Fibroblast of skin of right quadriceps (primary cell): ENCODE measurements around the gene LDLRAD4.

ENCODE experiments used
- DNase-seq: peaks from one replicate; pipeline ENCODE4 v3.0.0-alpha.2; 2013

LDLRAD4 gene

DNA sequence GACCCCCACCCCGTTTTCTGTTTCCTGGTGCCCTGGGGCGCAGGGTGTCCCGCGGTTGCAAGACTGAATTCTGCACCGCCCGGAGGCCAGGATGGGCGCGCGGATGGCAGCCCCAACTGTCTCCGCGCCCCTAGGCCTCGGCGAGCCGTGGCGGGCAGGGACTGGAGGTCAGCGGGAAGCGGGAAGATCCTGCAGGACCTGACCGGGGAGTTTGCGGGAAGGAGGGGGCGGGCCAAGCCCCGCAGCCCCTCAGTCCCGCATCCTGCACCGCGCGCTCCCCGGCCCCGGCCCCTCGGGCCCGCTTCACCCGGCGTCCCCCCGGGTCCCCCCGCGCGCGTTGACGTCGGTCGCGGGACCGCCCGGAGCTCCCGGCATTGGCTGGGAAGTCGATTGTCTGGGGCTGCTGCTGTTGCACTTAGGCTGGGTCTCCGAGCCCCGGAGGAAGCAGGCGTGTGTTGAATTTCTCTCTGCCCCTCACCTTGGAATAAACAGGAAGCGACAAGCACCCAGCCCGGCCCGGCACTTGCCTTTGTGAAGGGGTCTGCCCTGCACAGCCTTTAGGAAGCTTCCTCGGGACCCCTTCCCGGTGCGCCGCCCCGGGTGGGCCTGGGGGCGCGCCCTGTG, at the start of gene LDLRAD4:
TSS of gene LDLRAD4 (plus strand) at position 393 of the 624 bp plus-strand sequence.
- DNase-seq = no peak

- no peak for DNase-seq
Measured at GRCh38 chr18:13173578-13174145, 44.9 kb upstream of the LDLRAD4 start.

GRCh38 chr18:13175266-13175665, 43.3 kb upstream of the LDLRAD4 start:
- DNase-seq = no peak

DNA sequence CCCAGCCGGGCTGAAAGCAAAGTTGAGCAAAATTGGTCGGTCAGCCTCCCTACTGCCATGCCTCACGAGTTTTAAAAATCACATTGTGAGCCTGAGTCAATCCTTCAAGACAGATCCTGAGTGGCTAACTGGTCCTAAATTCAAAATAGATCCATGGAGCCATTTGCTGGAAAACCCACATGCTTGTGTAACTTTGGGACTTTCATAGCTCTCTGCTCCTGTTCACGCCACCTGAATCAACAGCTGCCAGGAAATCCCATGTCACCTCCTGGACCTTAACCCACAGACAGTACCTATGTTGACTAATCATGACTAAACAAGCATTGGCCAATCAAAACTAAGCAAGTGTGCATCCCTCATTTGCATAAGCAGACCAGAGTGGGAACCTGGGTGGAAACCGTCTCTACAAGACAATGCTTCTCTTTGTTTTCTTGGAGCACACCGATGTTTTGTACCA, 42.8 kb upstream of the LDLRAD4 start:
- DNase-seq = no peak

DNA sequence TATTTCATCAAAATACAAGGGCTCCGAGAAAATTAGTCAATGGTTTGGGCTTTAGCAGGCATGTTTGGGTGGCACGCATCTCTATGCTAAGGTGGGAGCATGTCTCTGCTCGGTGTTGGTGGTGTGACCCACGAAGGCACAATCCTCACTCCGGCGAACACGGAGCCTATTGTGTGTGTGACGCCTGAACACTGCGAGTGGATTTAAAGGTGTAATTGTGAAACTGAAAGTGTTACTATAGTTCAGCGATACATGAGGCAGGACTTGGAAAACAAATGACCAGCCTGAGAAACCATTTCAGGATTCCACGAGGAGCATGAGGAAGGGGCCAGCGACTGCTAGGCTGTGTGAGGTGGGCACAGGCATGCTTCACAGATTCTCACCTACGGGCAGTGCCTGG, 41.7 kb upstream of the LDLRAD4 start:
- DNase-seq = no peak

- no peak for DNase-seq
Measured at GRCh38 chr18:13178197-13178596, 40.4 kb upstream of the LDLRAD4 start.

GRCh38 chr18:13178976-13179375, 39.6 kb upstream of the LDLRAD4 start:
- peak; percentile 17 for DNase-seq

- no peak for DNase-seq
Measured at GRCh38 chr18:13179566-13180113, 38.9 kb upstream of the LDLRAD4 start.

- DNase-seq = no peak
Measured at GRCh38 chr18:13180614-13181375, 37.8 kb upstream of the LDLRAD4 start.

- DNase-seq = no peak
Measured at GRCh38 chr18:13181765-13182164, 36.8 kb upstream of the LDLRAD4 start.

DNA sequence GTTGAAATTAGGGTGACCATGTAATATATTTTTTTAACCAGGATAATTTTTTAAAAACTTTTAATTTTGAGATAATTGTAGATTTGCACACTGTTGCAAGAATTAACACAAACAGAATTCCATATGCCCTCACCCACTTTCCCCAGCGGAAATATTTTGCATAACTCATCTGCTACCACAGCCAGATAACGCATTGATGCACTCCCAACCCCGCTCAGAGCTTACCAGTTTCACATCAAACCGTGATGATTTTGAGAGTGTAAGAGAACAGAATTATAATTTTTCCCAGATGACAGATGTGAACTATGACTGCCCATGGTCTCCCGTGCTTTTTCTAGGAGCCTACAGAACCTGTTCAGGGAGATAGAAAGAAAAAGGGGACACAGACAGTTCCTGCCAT, 35.2 kb upstream of the LDLRAD4 start:
- no peak for DNase-seq

- no peak for DNase-seq
Measured at GRCh38 chr18:13183790-13184189, 34.8 kb upstream of the LDLRAD4 start.

DNA sequence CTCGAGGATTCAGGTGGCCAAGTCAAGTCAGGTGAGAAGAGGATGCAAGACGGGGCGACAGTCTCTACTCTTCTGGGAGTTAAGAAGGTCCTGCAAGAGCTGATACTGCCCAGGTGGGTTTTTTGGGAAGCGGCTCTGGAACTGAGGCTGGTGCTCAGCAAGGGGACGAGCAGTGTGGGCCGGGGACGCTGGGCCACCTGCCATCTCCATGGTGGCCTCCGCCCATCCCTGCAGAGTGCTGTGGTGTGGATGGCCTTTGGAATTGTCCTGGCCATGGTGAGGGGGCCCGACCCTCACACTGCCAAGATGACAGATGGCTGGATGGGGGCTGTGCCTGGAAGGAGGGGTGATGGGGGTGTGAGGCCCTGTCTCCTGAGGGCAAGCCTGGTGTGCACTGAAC, 34.2 kb upstream of the LDLRAD4 start:
- no peak for DNase-seq

DNA sequence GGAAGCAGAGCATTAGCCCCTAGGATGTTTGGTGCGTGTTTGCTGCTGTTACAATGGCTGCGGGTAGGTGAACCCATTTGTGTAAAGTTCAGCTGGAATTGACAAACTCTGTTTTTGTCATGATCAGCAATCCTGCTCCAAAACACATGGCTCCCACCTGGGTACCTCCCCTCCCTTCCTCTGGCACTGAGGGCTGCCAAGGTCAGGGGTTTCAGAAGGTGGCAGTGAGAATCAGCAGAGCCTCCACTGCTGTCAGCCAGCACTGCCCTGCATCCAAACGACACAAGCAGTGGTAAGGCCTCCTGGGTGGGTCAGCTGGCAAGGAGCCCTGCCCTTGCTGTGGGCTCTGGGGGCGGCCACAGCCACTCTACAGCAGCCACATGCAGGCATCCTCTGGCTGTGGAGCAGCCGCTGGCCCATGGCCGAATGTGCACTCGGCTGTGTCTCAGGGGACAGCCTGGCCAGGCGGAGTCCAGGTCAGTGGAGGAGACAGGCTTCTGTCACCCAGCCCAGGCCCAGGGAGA, 32.8 kb upstream of the LDLRAD4 start:
- DNase-seq = no peak

DNA sequence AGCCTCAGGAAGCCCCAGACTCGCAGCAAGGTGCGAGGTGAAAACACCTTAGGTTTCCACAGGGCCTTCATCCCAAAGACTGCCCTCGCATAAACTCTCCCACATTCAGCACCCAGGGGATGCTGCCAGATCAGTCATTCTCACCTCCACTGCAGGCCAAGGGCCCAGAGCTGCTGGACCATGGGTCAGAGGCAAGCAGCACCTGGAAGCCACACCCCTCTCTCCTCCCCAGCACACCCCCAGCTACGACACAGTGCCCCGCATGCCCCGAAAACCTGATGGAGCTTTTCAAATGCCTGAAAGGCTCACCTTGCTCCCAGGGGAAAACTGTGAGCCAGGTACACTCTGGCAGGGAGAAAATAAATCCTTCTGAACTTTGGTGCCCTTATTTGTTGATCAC, 31.9 kb upstream of the LDLRAD4 start:
- DNase-seq = no peak

DNA sequence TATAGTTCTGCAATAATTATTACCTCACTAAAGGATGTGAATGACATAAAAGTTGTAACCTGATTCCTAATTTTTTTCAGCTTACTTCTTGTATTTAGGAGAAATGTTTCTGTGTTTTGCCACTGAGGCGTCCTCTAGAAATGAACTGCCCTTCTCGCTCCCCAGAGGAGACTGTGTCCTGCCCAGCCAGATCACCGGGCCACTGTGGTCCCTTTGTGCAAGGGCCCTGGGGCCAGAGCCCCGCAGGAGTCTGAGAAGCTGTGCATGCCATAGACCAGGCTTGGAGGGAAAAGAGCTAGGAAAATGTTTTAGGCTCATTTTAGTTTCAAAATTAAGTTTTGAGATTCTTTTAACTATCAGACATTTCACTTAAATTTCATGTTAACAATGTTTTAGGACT, 31.1 kb upstream of the LDLRAD4 start:
- no peak for DNase-seq

DNA sequence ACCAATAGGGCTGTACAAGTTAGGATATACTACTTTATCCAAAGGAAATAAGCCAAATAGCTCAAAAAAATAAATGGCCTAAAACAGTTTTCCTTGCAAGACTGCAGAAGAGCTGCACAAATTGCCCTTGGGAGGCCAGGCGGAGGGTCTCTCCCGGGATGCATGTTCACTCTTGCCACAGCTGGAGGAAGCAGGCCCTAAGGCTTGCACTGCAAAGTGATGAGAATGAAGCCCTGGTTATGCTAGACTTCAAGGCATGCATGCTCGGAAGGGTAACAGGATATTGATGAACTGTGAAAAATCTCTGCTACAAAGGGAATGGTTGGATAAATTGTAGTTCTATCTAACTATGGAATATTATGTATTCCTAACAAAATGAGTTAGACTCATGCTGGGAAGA, 27.5 kb upstream of the LDLRAD4 start:
- no peak for DNase-seq

DNA sequence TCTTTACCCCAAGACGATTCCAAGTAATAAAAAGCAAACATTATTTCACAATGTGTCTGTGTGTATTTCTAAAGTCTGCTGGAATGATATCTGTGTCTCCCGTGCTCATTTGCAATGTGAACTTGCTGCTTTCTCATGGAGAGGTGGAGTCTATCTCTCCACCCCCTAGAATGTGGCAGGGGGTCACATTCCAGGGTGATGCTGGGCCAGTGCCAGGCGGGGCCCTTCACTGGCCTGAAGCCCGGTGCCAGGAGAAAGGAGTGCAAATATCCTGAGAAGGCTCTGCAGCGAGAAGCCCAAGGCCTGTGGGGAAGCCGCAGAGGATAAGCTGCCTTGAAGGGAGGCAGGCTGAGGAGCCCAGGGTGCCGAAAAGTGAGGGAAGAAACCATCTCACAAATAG, 26.8 kb upstream of the LDLRAD4 start:
- DNase-seq = no peak

DNA sequence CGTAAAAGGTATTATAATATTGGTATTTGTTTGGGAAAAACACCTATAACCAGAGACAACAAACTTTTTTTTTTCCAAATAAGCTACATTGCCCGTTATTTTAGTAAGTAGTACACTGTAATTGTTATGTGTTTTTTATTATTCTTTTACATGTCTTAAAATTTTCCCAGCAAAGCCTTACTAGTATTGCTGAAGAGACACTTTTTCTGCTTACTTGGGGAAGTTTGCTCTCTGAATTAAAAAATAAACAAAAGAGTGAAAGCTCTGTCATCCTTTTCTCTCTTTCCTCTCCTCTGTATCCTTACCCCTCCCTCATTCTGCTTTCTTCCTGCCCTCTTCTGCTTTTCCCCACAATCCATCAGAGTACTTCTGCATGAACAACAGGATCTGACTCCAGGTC, 25.6 kb upstream of the LDLRAD4 start:
- no peak for DNase-seq

DNA sequence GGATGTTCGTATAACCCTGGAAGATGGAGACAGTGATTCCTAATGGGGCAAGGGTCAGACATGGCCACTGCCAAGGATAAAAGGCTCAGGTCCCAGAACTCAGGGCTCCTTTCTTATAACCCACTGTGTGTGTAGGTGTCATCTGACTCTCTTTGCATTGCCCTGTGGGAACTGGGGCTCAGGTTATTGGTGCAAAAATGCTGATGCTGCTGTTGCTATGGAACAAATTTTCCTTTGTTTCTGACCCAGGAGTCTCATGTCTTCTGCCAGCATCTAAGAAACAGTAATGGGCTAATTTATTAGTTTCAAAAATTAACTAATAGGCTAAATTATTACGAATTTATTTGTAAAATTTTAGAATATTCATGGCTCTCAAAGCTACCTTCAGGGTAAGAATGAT, 24.3 kb upstream of the LDLRAD4 start:
- no peak for DNase-seq

- no peak for DNase-seq
Measured at GRCh38 chr18:13198701-13199100, 19.9 kb upstream of the LDLRAD4 start.

GRCh38 chr18:13199169-13199568, 19.4 kb upstream of the LDLRAD4 start:
- DNase-seq = no peak

- DNase-seq = no peak
Measured at GRCh38 chr18:13201292-13201691, 17.3 kb upstream of the LDLRAD4 start.

DNA sequence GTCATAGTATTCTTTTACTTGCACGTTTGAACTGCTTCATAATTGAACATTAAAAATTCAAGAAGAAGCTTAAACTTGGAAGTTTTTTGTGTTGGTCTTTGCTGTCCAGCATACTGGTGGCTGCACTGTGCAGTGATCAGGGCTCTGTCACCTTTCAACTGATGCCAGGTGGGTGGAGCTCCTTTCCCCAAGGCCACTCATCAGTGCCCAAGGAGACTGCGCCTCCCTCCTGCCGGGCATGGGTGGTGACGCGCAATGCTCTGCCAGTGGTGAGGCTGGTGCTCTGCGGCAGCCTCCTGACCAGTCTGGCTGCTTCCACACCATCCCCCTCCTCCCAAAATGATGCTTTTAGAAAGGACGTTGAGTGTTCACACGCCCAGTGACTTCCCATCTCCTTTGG, 16.0 kb upstream of the LDLRAD4 start:
- no peak for DNase-seq
